ENCODE results near the gene SYT11.

SYT11 gene

GRCh38 chr1:155910621-155911121 lies 51.3 kb downstream of the SYT11 start:
- no peak for TF ChIP-seq CTCF (IDR thresholded peaks at IDR 0.05; ENCODE audit: insufficient read depth, low read length, missing control alignments)
- peak overlapping the region; percentile 90 for H3K4me3 ChIP-seq (ENCODE audit: low read depth, low read length)
- DNase-seq (ENCODE audit: low read depth, low spot score) = no peak
- ChIA-PET POLR2A (interaction anchor here (1.4 to 1.5 kb wide), 2 partner anchors 17 to 54 kb away, joined by 3 to 6 read pairs; partner anchors contain the start of gene GON4L), CTCF (no interaction called here)

- ChIA-PET CTCF (interaction anchor here (1.2 to 1.3 kb wide), 2 partner anchors 51 to 78 kb away, joined by 3 read pairs; no protein-coding TSS in a partner anchor), POLR2A (interaction anchor here (1.4 to 1.5 kb wide), 2 partner anchors 18 to 55 kb away, joined by 3 to 6 read pairs; partner anchors contain the start of gene GON4L)
- TF ChIP-seq CTCF (IDR thresholded peaks at IDR 0.05; ENCODE audit: insufficient read depth, low read length, missing control alignments) = no peak
- no peak for DNase-seq (ENCODE audit: low read depth, low spot score)
- peak within 1 kb of the TSS; percentile 90 for H3K4me3 ChIP-seq (ENCODE audit: low read depth, low read length)
These were observed 52.0 kb downstream of the SYT11 start, which contains the start of gene RIT1 for GRCh38 chr1:155911156-155912055. Gene RIT1 (minus strand): TSS chr1:155911349. CDS start chr1:155910761, 588 bp downstream.

GRCh38 chr1:155912056-155912536 lies 52.7 kb downstream of the SYT11 start:
- no peak for TF ChIP-seq CTCF (IDR thresholded peaks at IDR 0.05; ENCODE audit: insufficient read depth, low read length, missing control alignments)
- no peak overlapping the region for H3K4me3 ChIP-seq (ENCODE audit: low read depth, low read length)
- POLR2A ChIA-PET = no interaction called here
- no peak for DNase-seq (ENCODE audit: low read depth, low spot score)
- CTCF ChIA-PET = interaction anchor here (1.2 to 1.3 kb wide), 2 partner anchors 52 to 78 kb away, joined by 3 read pairs; no protein-coding TSS in a partner anchor

GRCh38 chr1:155913969-155914757 lies 54.8 kb downstream of the SYT11 start:
- POLR2A ChIA-PET = interaction anchor here (0.9 kb wide), 1 partner anchor 19 kb away, joined by 3 read pairs; no protein-coding TSS in a partner anchor
- CTCF ChIA-PET = interaction anchor here (1.1 to 1.2 kb wide), 2 partner anchors 16 to 74 kb away, joined by 3 to 4 read pairs; no protein-coding TSS in a partner anchor
- no peak for TF ChIP-seq CTCF (IDR thresholded peaks at IDR 0.05; ENCODE audit: insufficient read depth, low read length, missing control alignments)
- DNase-seq (ENCODE audit: low read depth, low spot score) = no peak
- no peak overlapping the region for H3K4me3 ChIP-seq (ENCODE audit: low read depth, low read length)

- ChIA-PET CTCF (interaction anchor here (1.0 to 4.4 kb wide), 3 partner anchors 11 to 71 kb away, joined by 3 to 17 read pairs (median 7); no protein-coding TSS in a partner anchor), POLR2A (interaction anchor here (0.7 to 1.1 kb wide), 2 partner anchors 13 to 22 kb away, joined by 4 to 5 read pairs; no protein-coding TSS in a partner anchor)
- no peak overlapping the region for H3K4me3 ChIP-seq (ENCODE audit: low read depth, low read length)
- no peak for TF ChIP-seq CTCF (IDR thresholded peaks at IDR 0.05; ENCODE audit: insufficient read depth, low read length, missing control alignments)
- no peak for DNase-seq (ENCODE audit: low read depth, low spot score)
These were observed 59.3 kb downstream of the SYT11 start for GRCh38 chr1:155918660-155919059.
